GM19455 (cell line): ENCODE measurements around the gene WDR5.

ENCODE experiments used
- ATAC-seq: cut with Tn5 transposase; IDR thresholded peaks from one replicate; pipeline ENCODE4 v1.9.1; 2021; ENCODE audit not compliant: unreplicated experiment

The WDR5 gene

GRCh38 chr9:134206311-134207300, 70.7 kb downstream of the WDR5 start:
- no peak for ATAC-seq

GRCh38 chr9:134208310-134208841, 72.5 kb downstream of the WDR5 start:
- no peak for ATAC-seq

- no peak for ATAC-seq
Observed at GRCh38 chr9:134208981-134209725, 73.3 kb downstream of the WDR5 start.
